NB4 (cell line): ENCODE results near the gene KLHDC9.
A peak's percentile ranks its signal among the peaks of the same experiment; 100 is the strongest.

Experiments
- DNase-seq: peaks from one replicate; pipeline ENCODE4 v3.0.0; 2010; ENCODE audit warnings: low read depth
- H3K4me3 ChIP-seq: one replicate; pipeline ENCODE4 v1.5.1; 2011; ENCODE audit warnings: mild to moderate bottlenecking, low read depth, low read length, moderate library complexity
- CTCF ChIP-seq: IDR thresholded peaks from one replicate; pipeline ENCODE4 v1.5.1; 2012; ENCODE audit warnings: low read depth, low read length
- MAX ChIP-seq: IDR thresholded peaks from 2 replicates; pipeline ENCODE4 v1.6.1; 2011; ENCODE audit warnings: low read depth, low read length
- MYC ChIP-seq: IDR thresholded peaks from 2 replicates; pipeline ENCODE4 v1.6.1; 2011; ENCODE audit warnings: low read depth, low read length
- POLR2A ChIP-seq: IDR thresholded peaks from 2 replicates; pipeline ENCODE4 v1.6.1; 2011; ENCODE audit warnings: mild to moderate bottlenecking; ENCODE audit not compliant: insufficient read length; ENCODE audit errors: extremely low read depth

KLHDC9 gene

GRCh38 chr1:161090617-161091016 is 7.5 kb upstream of the KLHDC9 start:
- TF ChIP-seq MAX (no peak), POLR2A (no peak), CTCF (no peak), MYC (no peak)

GRCh38 chr1:161091093-161091492 is 7.1 kb upstream of the KLHDC9 start:
- no peak overlapping the region for H3K4me3 ChIP-seq
- no peak for TF ChIP-seq MAX
- TF ChIP-seq CTCF, result no peak
- TF ChIP-seq POLR2A, result no peak
- TF ChIP-seq MYC, result no peak

More at GRCh38 chr1:161090617-161091016, 7.5 kb upstream of the KLHDC9 start:
- H3K4me3 ChIP-seq, result no peak overlapping the region
- DNase-seq, result no peak

GRCh38 chr1:161091796-161092507 is 6.2 kb upstream of the KLHDC9 start:
- no peak for DNase-seq
- H3K4me3 ChIP-seq, result no peak overlapping the region
- TF ChIP-seq MAX, result no peak
- no peak for TF ChIP-seq MYC
- TF ChIP-seq POLR2A, result no peak
- no peak for TF ChIP-seq CTCF

More at GRCh38 chr1:161091093-161091492, 7.1 kb upstream of the KLHDC9 start:
- no peak for DNase-seq

- peak; percentile 49 for DNase-seq
- no peak overlapping the region for H3K4me3 ChIP-seq
- TF ChIP-seq MYC (no peak), POLR2A (no peak)
Observed at GRCh38 chr1:161092621-161093028, 5.5 kb upstream of the KLHDC9 start.

GRCh38 chr1:161094481-161094880 is 3.7 kb upstream of the KLHDC9 start:
- no peak overlapping the region for H3K4me3 ChIP-seq
- TF ChIP-seq POLR2A (no peak), CTCF (no peak), MYC (no peak), MAX (no peak)
- DNase-seq, result no peak

- no peak for DNase-seq
- TF ChIP-seq POLR2A (no peak), CTCF (no peak), MYC (no peak), MAX (no peak)
- no peak overlapping the region for H3K4me3 ChIP-seq
Observed at GRCh38 chr1:161095230-161095629, 2.9 kb upstream of the KLHDC9 start.
